ENCODE data around the gene USHBP1. TPM values are rescaled to one million over a fixed set of nuclear protein-coding genes. Genes with fewer than 3 reads are reported as not detected.

USHBP1 gene
- total and polyA plus RNA-seq, 12 donors, result 0.71 to 23.6 (median 5.3) TPM

GRCh38 chr19:17307876-17308377 lies 43.4 kb upstream of the USHBP1 start:
- Histone ChIP-seq H3K4me3 (no peak overlapping the region), H3K27ac (no peak overlapping the region), H3K27me3 (no peaks in the 10 kb centered on the region), H3K36me3 (replicated peaks in 1 of 2) (no peaks in the 10 kb centered on the region), H3K4me1 (replicated peaks in 1 of 2) (peaks cover 52 to 67% of the 10 kb centered on the region in 2 donors), H3K9me3 (replicated peaks in 1 of 3) (no peaks in the 10 kb centered on the region)
- intact Hi-C loops (cut with DNase I), result loop anchor here in 1 of 2 donors (10.0 kb wide), 1 partner anchor 77 kb away; no protein-coding TSS in a partner anchor
- WGBS, 4 donors, result 88 to 92% (median 90%) methylated on average over 8 of the region's 8 CpGs
- DNase-seq, result no peak
- no peak for TF ChIP-seq CTCF (IDR thresholded peaks at IDR 0.05)
- no peak for TF ChIP-seq POLR2A (IDR thresholded peaks at IDR 0.05)

- peaks cover 46 to 62% of the 10 kb centered on the region in 2 donors for H3K4me1 ChIP-seq (replicated peaks in 1 of 2)
- WGBS, 4 donors, result 5 to 14% (median 9%) methylated on average over 23 to 28 of the region's 28 CpGs
- peak overlapping the region; percentile 24 to 75 (median 67) for H3K4me3 ChIP-seq
- no peaks in the 10 kb centered on the region for H3K9me3 ChIP-seq (replicated peaks in 1 of 3)
- H3K27me3 ChIP-seq, result no peaks in the 10 kb centered on the region
- H3K36me3 ChIP-seq (replicated peaks in 1 of 2), result no peaks in the 10 kb centered on the region
- TF ChIP-seq POLR2A (IDR thresholded peaks at IDR 0.05), result no peak
- no peak for TF ChIP-seq CTCF (IDR thresholded peaks at IDR 0.05)
- DNase-seq, result no peak
- intact Hi-C loops (cut with DNase I), result loop anchor here in 1 of 2 donors (10.0 kb wide), 1 partner anchor 79 kb away; no protein-coding TSS in a partner anchor
- peak overlapping the region; percentile 81 to 97 (median 90) for H3K27ac ChIP-seq
These were observed 41.8 kb upstream of the USHBP1 start for GRCh38 chr19:17306285-17306714.

GRCh38 chr19:17305517-17306284 lies 41.2 kb upstream of the USHBP1 start, which contains the start of gene MRPL34:
Gene MRPL34 (plus strand): TSS chr19:17305872. CDS start chr19:17305893, 21 bp downstream.
- Histone ChIP-seq H3K9me3 (replicated peaks in 1 of 3) (no peaks in the 10 kb centered on the region), H3K27me3 (no peaks in the 10 kb centered on the region), H3K4me3 (peak within 1 kb of the TSS; percentile 24 to 75 (median 67)), H3K36me3 (replicated peaks in 1 of 2) (no peaks in the 10 kb centered on the region), H3K4me1 (replicated peaks in 1 of 2) (peaks cover 42 to 56% of the 10 kb centered on the region in 2 donors), H3K27ac (peak within 1 kb of the TSS; percentile 81 to 97 (median 90))
- TF ChIP-seq POLR2A (IDR thresholded peaks at IDR 0.05) (peak; percentile 34 to 92), CTCF (IDR thresholded peaks at IDR 0.05) (peak; percentile 70 to 95 (median 94))
- WGBS, 4 donors, result 0 to 1% (median 0%) methylated on average over 6 to 55 of the region's 55 CpGs
- intact Hi-C loops (cut with DNase I), result loop anchor here in 1 of 2 donors (10.0 kb wide), 1 partner anchor 79 kb away; no protein-coding TSS in a partner anchor
- DNase-seq, result peak; percentile 97 to 99 (median 99)

GRCh38 chr19:17305216-17305516 lies 40.6 kb upstream of the USHBP1 start:
- no peak for DNase-seq
- no peaks in the 10 kb centered on the region for H3K36me3 ChIP-seq (replicated peaks in 1 of 2)
- H3K27ac ChIP-seq, result peak overlapping the region; percentile 81 to 97 (median 90)
- H3K4me3 ChIP-seq, result peak overlapping the region in 1 of 4 donors; percentile 75
- H3K4me1 ChIP-seq (replicated peaks in 1 of 2), result peaks cover 37 to 51% of the 10 kb centered on the region in 2 donors
- H3K27me3 ChIP-seq, result no peaks in the 10 kb centered on the region
- no peaks in the 10 kb centered on the region for H3K9me3 ChIP-seq (replicated peaks in 1 of 3)
- 0 to 1% (median 0%) methylated on average over 4 to 7 of the region's 7 CpGs for WGBS, 4 donors
- intact Hi-C loops (cut with DNase I), result loop anchor here in 1 of 2 donors (10.0 kb wide), 1 partner anchor 80 kb away; no protein-coding TSS in a partner anchor
- TF ChIP-seq CTCF (IDR thresholded peaks at IDR 0.05) (no peak), POLR2A (IDR thresholded peaks at IDR 0.05) (no peak)
